ENCODE data around the gene DERA.

DNA sequence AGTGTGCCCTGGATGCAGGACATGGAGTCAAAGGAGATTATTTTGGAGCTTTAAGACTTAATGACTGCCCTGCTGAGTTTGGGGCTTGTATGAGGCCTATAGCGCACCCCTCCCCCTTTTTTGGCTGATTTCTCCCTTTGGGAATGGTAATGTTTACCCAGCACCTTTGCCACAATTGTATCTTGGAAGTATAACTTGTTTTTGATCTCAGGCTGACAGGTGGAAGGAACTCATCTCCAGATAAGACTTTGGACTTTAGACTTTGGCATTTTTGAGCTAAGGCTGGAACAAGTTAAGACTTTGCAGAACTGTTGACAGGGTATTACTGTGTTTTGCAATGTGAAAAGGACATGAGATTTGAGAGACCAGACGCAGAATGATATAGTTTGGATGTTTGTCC is 110.5 kb downstream of the DERA start:
- TF ChIP-seq POLR2A (IDR thresholded peaks at IDR 0.05; ENCODE audit: low read length) (no peak), GATA1 (IDR thresholded peaks at IDR 0.05; ENCODE audit: low read depth, low read length) (no peak)
